ENCODE results near the gene MXD3.
A peak's percentile ranks its signal among the peaks of the same experiment; 100 is the strongest.
"Not testable (repeated sequence)": the region's sequence is repeated elsewhere in the genome, so short reads cannot be mapped to it uniquely, and the experiment has no call there.

The MXD3 gene

GRCh38 chr5:177311723-177312648 is at the start of gene MXD3:
MXD3 (minus strand) TSS chr5:177311898; CDS start chr5:177311830, 68 bp downstream.
- DNase-seq (ENCODE audit: low read depth, low spot score): peak; percentile 68

GRCh38 chr5:177360740-177361139 is 49.0 kb upstream of the MXD3 start:
- not testable (repeated sequence) for DNase-seq (ENCODE audit: low read depth, low spot score)

- no peak for DNase-seq (ENCODE audit: low read depth, low spot score)
Observed at GRCh38 chr5:177359860-177360259, 48.2 kb upstream of the MXD3 start.

DNA sequence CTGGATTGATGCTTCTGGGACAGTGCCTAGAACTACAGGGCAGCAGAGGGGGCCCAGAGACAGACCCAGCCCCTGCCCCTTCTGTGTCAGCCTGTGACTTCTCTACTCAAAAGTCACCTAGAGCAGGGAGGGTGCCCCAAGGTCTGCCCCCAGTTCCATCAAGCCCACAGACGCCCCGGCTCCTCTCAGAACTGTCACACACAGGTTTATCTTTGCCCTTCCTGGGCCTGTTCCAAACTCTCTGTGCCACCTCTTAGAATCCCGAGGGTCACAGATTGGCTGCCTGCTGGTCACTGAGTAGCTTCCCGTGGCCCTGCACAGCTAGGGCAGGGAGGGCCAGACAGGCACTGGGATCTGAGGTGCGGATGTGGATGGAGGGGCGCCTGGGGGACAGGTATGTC is 47.8 kb upstream of the MXD3 start:
- no peak for DNase-seq (ENCODE audit: low read depth, low spot score)

DNA sequence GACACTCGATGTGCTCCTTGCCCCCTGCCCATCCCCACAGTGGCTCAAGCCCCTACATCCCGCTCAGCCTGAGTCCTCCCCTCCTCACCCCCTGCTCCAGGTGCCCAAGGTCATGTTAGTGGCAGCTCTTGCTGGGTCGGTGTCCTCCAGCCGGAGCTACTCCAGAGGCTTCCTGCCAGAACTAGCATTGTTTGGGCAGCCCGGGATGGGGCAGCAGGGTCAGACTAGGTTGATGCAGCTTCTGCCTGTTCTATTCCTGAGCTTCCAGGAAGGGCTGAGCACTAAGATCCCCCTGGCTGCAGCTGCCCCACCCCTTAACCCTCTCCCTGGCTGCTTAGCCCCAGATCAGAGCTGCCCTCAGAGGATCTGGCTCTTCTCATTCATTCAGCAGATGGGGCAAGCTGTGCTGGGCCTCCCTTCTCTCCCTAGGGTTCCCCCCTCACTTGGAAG is 46.7 kb upstream of the MXD3 start:
- no peak for DNase-seq (ENCODE audit: low read depth, low spot score)

- no peak for DNase-seq (ENCODE audit: low read depth, low spot score)
Observed at GRCh38 chr5:177357459-177358351, 46.0 kb upstream of the MXD3 start, which contains the start of gene RGS14. RGS14 (plus strand) TSS chr5:177357924; CDS start chr5:177358025, 101 bp downstream.

- no peak for DNase-seq (ENCODE audit: low read depth, low spot score)
Observed at GRCh38 chr5:177357146-177357458, 45.4 kb upstream of the MXD3 start.

DNA sequence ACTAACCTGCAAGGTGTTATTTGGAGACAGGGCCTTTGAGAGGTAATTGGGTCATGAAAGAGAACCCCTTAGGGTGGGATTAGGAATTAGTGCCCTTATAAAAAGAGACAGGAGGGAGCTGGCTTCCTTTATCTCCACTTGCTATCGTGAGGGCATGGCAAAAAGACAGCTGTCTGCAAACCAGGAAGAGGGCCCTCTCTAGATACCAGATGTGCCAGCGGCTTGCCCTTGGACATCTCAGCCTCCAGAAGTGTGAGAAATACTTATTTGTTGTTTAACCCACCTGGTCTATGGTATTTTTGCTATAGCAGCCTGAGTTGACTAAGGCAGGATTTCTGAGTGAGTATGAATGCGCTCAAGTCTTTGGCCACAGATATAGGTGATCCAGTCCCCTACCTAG is 45.0 kb upstream of the MXD3 start:
- no peak for DNase-seq (ENCODE audit: low read depth, low spot score)

GRCh38 chr5:177355868-177356168 is 44.1 kb upstream of the MXD3 start:
- DNase-seq (ENCODE audit: low read depth, low spot score): no peak

DNA sequence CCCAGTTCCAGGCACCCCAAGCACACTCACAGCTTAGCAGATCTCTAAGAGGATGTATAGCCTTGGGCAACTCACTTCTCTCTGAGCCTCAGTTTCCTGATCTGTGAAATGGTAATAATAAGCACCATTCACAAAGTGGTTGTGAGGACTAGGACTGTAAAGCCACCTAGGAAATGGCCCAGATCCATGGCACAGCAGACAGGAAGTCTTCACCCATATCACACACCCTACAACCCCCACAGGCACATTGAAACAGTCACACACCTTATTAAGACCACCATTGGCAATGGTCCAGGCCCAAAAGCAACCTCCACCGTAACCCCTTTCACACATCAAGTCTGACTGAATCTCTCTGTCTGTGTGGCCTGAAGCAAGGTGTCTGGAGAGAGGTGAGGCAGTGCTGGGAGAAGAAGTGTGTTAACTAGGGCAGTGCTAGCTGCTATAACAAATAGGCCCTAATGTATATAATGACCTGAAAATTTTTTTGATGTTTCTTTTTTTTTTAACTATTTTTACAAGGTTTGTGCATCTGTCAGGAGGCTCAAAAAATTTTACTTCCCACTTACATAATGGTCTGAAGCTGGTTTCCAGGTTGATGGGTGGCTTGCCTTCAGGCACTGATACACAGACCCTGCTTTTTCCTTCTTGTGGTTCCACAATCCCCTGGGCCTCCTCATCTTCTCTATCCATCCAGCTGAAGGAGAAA is 43.6 kb upstream of the MXD3 start:
- DNase-seq (ENCODE audit: low read depth, low spot score): no peak

DNA sequence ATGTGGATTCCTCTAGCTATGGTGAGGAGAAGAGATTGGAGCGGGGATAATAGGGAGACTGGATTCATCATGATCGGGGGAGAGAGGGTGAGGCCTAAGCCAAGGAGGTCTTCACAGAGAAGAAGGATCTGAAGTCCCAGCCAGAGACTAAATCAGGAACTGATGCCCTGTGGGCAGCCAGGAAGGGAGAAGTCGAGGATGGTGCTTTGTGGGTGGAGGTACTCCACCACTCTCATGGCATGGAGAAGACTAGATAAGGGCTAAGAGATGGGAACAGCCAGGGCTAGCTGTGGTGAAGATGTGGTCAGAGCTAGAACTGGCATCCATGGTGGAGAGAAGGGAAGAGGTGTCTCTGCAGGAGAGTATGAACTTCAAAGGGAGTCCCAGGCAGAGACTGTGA is 43.0 kb upstream of the MXD3 start:
- no peak for DNase-seq (ENCODE audit: low read depth, low spot score)

GRCh38 chr5:177354256-177354655 is 42.6 kb upstream of the MXD3 start:
- no peak for DNase-seq (ENCODE audit: low read depth, low spot score)

- no peak for DNase-seq (ENCODE audit: low read depth, low spot score)
Observed at GRCh38 chr5:177353093-177353492, 41.4 kb upstream of the MXD3 start.

- DNase-seq (ENCODE audit: low read depth, low spot score): peak; percentile 93
Observed at GRCh38 chr5:177351392-177352329, 40.0 kb upstream of the MXD3 start, which contains the start of gene LMAN2. LMAN2 (minus strand) TSS chr5:177351668; CDS start chr5:177351647, 21 bp downstream.

DNA sequence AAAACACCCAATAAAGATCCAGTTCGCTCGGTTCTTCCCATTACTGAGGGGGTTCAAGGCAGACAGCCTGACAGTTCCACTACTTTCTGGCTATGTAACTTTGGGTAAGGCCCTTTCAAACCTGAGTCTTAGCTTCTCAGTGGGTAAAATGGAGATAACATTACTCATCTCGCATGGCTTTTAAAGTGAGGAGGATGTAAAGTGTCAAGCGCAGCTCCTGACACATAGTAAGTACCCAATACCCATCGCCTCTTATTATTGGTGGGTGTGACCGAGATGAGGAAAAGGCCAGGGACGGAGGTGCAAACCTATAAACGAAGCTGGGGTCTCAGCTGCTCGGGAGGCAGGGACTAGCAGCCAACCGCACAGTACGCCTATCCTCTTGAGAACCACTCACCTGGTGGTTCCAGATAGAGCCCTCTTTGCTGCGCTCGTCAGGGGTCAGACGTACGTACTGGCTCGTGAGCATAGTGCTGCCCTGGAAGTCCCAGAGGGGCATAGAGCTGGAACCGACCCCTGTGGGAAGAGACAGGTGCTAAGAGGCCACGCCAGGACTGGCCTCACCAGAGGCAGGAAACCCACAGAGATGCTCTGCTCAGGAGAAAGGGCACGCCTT is 39.2 kb upstream of the MXD3 start:
- DNase-seq (ENCODE audit: low read depth, low spot score): no peak

DNA sequence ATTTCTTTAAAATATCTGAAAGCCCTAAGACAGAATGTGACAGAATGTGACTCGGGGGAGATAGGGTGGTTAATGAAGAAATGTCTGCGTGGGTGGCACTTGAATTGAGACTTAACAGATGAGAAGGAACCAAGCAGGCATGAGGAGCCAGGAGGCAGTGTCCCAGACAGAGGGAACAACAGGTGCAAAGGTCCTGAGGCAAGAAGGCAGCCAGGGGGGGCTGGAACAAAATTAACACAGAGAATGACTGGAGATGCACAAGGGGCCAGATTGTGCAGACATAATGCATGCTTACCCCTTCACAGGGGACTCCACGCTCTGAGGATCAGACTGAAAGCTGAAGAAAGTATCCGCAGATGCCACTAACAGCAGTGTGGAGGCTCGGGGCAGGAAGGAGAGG is 38.1 kb upstream of the MXD3 start:
- no peak for DNase-seq (ENCODE audit: low read depth, low spot score)

DNA sequence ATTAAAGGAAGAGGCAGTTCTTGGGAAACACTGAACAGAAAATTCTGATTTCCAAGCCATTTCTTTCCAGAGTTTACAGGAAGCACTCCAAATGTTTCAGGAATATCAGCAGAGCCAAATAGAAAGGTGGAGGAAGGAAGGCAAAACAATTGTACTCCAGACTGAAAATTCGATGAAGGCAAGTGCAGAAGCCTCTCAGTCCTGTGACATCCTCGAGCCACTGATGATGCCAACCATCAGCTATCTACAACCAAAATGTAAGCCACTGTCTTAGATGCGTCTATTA is 37.6 kb upstream of the MXD3 start:
- DNase-seq (ENCODE audit: low read depth, low spot score): no peak

GRCh38 chr5:177347699-177348098 is 36.0 kb upstream of the MXD3 start:
- no peak for DNase-seq (ENCODE audit: low read depth, low spot score)

- no peak for DNase-seq (ENCODE audit: low read depth, low spot score)
Observed at GRCh38 chr5:177346820-177347219, 35.1 kb upstream of the MXD3 start.

- no peak for DNase-seq (ENCODE audit: low read depth, low spot score)
Observed at GRCh38 chr5:177344891-177345290, 33.2 kb upstream of the MXD3 start.

GRCh38 chr5:177343777-177344176 is 32.1 kb upstream of the MXD3 start:
- no peak for DNase-seq (ENCODE audit: low read depth, low spot score)
